GM19351 (cell line): Measurements from ENCODE around the gene C1orf87.

ENCODE experiments used
- ATAC-seq: cut with Tn5 transposase; IDR thresholded peaks from one replicate; pipeline ENCODE4 v1.9.1; 2021; ENCODE audit warnings: mild to moderate bottlenecking, moderate library complexity; ENCODE audit not compliant: unreplicated experiment

Gene C1orf87

GRCh38 chr1:59952065-59952464 lies 121.5 kb downstream of the C1orf87 start:
- no peak for ATAC-seq

GRCh38 chr1:59949648-59950047 lies 123.9 kb downstream of the C1orf87 start:
- ATAC-seq, result no peak

- no peak for ATAC-seq
These were observed 124.6 kb downstream of the C1orf87 start for GRCh38 chr1:59948990-59949389.

- ATAC-seq, result peak; percentile 97
These were observed 126.3 kb downstream of the C1orf87 start for GRCh38 chr1:59947047-59947938.

- no peak for ATAC-seq
These were observed 127.8 kb downstream of the C1orf87 start for GRCh38 chr1:59945790-59946189.
